B cell (primary cell): ENCODE results near the gene COL26A1. TPM values are rescaled to one million over a fixed set of nuclear protein-coding genes. Genes with fewer than 3 reads are reported as not detected.

Experiments used
- ATAC-seq: fragments of 200-7000 bp; cut with Tn5 transposase; one replicate; pipeline ENCODE4 v1.10.0; 2021; ENCODE audit warnings: low read depth, mild to moderate bottlenecking, moderate number of reproducible peaks, moderate library complexity
- CTCF ChIA-PET: fragments of 350-600 bp; sonication (Branson Sonifier 250); formaldehyde crosslinking; loops from one replicate; lab custom pipeline; 2021; ENCODE audit warnings: antibody characterized with exemption, inconsistent platforms; lab: Charles Lee
- POLR2A ChIA-PET: fragments of 350-600 bp; sonication (Branson Sonifier 250); formaldehyde crosslinking; loops from one replicate; lab custom pipeline; 2021; ENCODE audit warnings: antibody characterized with exemption; lab: Charles Lee
- DNase-seq: peaks from one replicate; pipeline ENCODE4 v3.0.0; 2013
- H2AFZ ChIP-seq: 2 replicates; pipeline ENCODE4 v1.6.1; 2012; ENCODE audit warnings: mild to moderate bottlenecking, low read depth, low read length; ENCODE audit not compliant: insufficient read depth, poor library complexity, severe bottlenecking
- H3K27ac ChIP-seq, 2 donors: 1 replicate in 1 of 2; 2 replicates in 1 of 2; pipeline ENCODE4 v1.5.1; 2012 to 2013; ENCODE audit warnings: low read length in 2 of 2, mild to moderate bottlenecking in 2 of 2, moderate library complexity in 1 of 2
- H3K27me3 ChIP-seq, 4 experiments: fragments of 200-600 bp in 1 of 4; sonication (generic) in 1 of 4; replicated peaks in 1 of 4; 1 replicate in 2 of 4; 2 replicates in 2 of 4; pipeline versions ENCODE4 v1.6.1 to v1.7.0; 2013 to 2016; ENCODE audit warnings: low read length in 3 of 4, mild to moderate bottlenecking in 2 of 4, mixed read lengths in 1 of 4, moderate library complexity in 1 of 4; ENCODE audit not compliant: insufficient read depth in 4 of 4, control insufficient read depth in 3 of 4; ENCODE audit errors: control extremely low read depth in 1 of 4
- H3K36me3 ChIP-seq, 2 experiments: replicated peaks in 1 of 2; 1 replicate in 1 of 2; 2 replicates in 1 of 2; pipeline versions ENCODE4 v1.6.1 to v1.7.1; 2013; ENCODE audit warnings: low read length in 1 of 2; ENCODE audit not compliant: insufficient read depth in 2 of 2, control insufficient read depth in 1 of 2; ENCODE audit errors: control extremely low read depth in 1 of 2, extremely low read depth in 1 of 2
- H3K4me1 ChIP-seq, 2 donors: fragments of 200-600 bp in 1 of 2; sonication (generic) in 1 of 2; 1 replicate in 1 of 2; 2 replicates in 1 of 2; pipeline versions ENCODE4 v1.5.1 to v1.6.1; 2013 to 2017; ENCODE audit warnings: low read length in 2 of 2; ENCODE audit not compliant: control insufficient read depth in 2 of 2, insufficient read depth in 2 of 2
- H3K4me2 ChIP-seq: replicated peaks from 2 replicates; pipeline ENCODE3; 2012; ENCODE audit warnings: mild to moderate bottlenecking, low read depth, low read length; ENCODE audit not compliant: poor library complexity, severe bottlenecking
- H3K4me3 ChIP-seq, 5 experiments: fragments of 200-600 bp in 1 of 5; sonication (generic) in 1 of 5; 1 replicate in 3 of 5; 2 replicates in 2 of 5; pipeline versions ENCODE4 v1.5.1 to v1.7.0; 2011 to 2016; ENCODE audit warnings: low read length in 4 of 5, mild to moderate bottlenecking in 4 of 5, low read depth in 2 of 5, control low read depth in 1 of 5, moderate library complexity in 1 of 5; ENCODE audit not compliant: insufficient read depth in 1 of 5; ENCODE audit errors: control extremely low read depth in 1 of 5, extremely low read depth in 1 of 5
- H3K79me2 ChIP-seq: fragments of 200-600 bp; sonication (generic); one replicate; pipeline ENCODE4 v1.6.0; 2016; ENCODE audit warnings: low read length; ENCODE audit not compliant: control insufficient read depth, insufficient read depth
- H3K9ac ChIP-seq: fragments of 200-600 bp; sonication (generic); 2 replicates; pipeline ENCODE4 v1.6.1; 2017; ENCODE audit warnings: mild to moderate bottlenecking, low read length, moderate library complexity
- H3K9me3 ChIP-seq, 3 donors: one replicate each; pipeline versions ENCODE4 v1.6.1 to v1.7.1; 2013; ENCODE audit warnings: low read length in 2 of 3; ENCODE audit not compliant: control insufficient read depth in 2 of 3, insufficient read depth in 1 of 3; ENCODE audit errors: control extremely low read depth in 1 of 3
- H4K20me1 ChIP-seq: 2 replicates; pipeline ENCODE4 v1.6.0; 2012; ENCODE audit warnings: mild to moderate bottlenecking, low read length; ENCODE audit not compliant: insufficient read depth, control insufficient read depth, poor library complexity, severe bottlenecking
- H3K27ac Mint-ChIP-seq: one replicate; pipeline ENCODE4 v1.8.0; 2021; ENCODE audit warnings: mixed read lengths
- H3K27me3 Mint-ChIP-seq: one replicate; pipeline ENCODE4 v1.8.0; 2021; ENCODE audit warnings: mixed read lengths
- H3K4me1 Mint-ChIP-seq: one replicate; pipeline ENCODE4 v1.8.0; 2021; ENCODE audit warnings: mixed read lengths
- H3K4me3 Mint-ChIP-seq: one replicate; pipeline ENCODE4 v1.8.0; 2021; ENCODE audit warnings: mixed read lengths
- H3K9me3 Mint-ChIP-seq: one replicate; pipeline ENCODE4 v1.8.0; 2022; ENCODE audit warnings: mixed read lengths; ENCODE audit not compliant: insufficient read depth
- CTCF ChIP-seq: fragments of 200-600 bp; IDR thresholded peaks from one replicate; pipeline ENCODE4 v1.8.0; 2022; ENCODE audit warnings: antibody characterized with exemption, mild to moderate bottlenecking
- EZH2 ChIP-seq: IDR thresholded peaks from 2 replicates; pipeline ENCODE4 v1.6.1; 2012; ENCODE audit warnings: borderline replicate concordance, low read depth, mild to moderate bottlenecking, moderate library complexity, low read length; ENCODE audit not compliant: insufficient read depth, poor library complexity, severe bottlenecking
- WGBS: methylation state at CpG from one replicate; pipeline ENCODE4 v1.1.5; 2013; ENCODE audit warnings: missing lambda C conversion rate; ENCODE audit not compliant: insufficient coverage; 5-methylcytosine and 5-hydroxymethylcytosine counted together
- intact Hi-C: fragments of 100-400 bp; cut with micrococcal nuclease; formaldehyde crosslinking; loops from one replicate; pipeline ENCODE4 v1.10.0; 2022
- polyA plus RNA-seq: library from polyadenylated mRNA; depleted of rRNA; stranded (reverse); fragments of >200 nt; gene quantifications from 2 replicates; pipeline ENCODE4 v1.2.3, GENCODE V29; 2012
- total RNA-seq, 2 donors: library from RNA; stranded (reverse); fragments of 120-200 nt in 1 of 2; gene quantifications; 1 replicate in 1 of 2; 2 replicates in 1 of 2; pipeline versions ENCODE4 v1.2.3 to v1.2.4, GENCODE V29; 2013 to 2022

Gene COL26A1
- total and polyA plus RNA-seq, 2 donors (not counting 1 experiment from before 2014, with no cell fraction given): not detected

- Histone ChIP-seq H3K4me1 (no peaks in the 10 kb centered on the region), H2AFZ (no peak overlapping the region), H3K4me2 (no peak overlapping the region), H3K27me3 (peaks cover 0 to 40% (median 4%) of the 10 kb centered on the region in 4 experiments), H3K9me3 (no peaks in the 10 kb centered on the region), H3K79me2 (no peaks in the 10 kb centered on the region), H4K20me1 (no peaks in the 10 kb centered on the region), H3K4me3 (no peak overlapping the region), H3K9ac (no peak overlapping the region), H3K27ac (no peak overlapping the region), H3K36me3 (no peaks in the 10 kb centered on the region)
- POLR2A ChIA-PET: no interaction called here
- Mint-ChIP-seq H3K4me3 (no peak overlapping the region), H3K27me3 (peaks cover 34% of the 10 kb centered on the region), H3K4me1 (no peaks in the 10 kb centered on the region), H3K27ac (no peak overlapping the region), H3K9me3 (no peaks in the 10 kb centered on the region)
- 91% methylated on average over 17 of the region's 22 CpGs for WGBS
- DNase-seq (no peak), ATAC-seq (no peak)
- TF ChIP-seq EZH2: no peak
- CTCF ChIA-PET: no interaction called here
- intact Hi-C loops: no loop called here
These were observed 73.0 kb downstream of the COL26A1 start for GRCh38 chr7:101435461-101436220.

- Histone ChIP-seq H3K4me1 (no peaks in the 10 kb centered on the region), H3K36me3 (no peaks in the 10 kb centered on the region), H3K9ac (no peak overlapping the region), H3K4me2 (no peak overlapping the region), H3K79me2 (no peaks in the 10 kb centered on the region), H4K20me1 (no peaks in the 10 kb centered on the region), H3K27ac (no peak overlapping the region), H3K4me3 (no peak overlapping the region), H2AFZ (no peak overlapping the region), H3K27me3 (peaks cover 0 to 40% (median 4%) of the 10 kb centered on the region in 4 experiments), H3K9me3 (no peaks in the 10 kb centered on the region)
- 66% methylated on average over 8 of the region's 15 CpGs for WGBS
- ChIA-PET CTCF (interaction anchor here (5.5 kb wide), 1 partner anchor 72 kb away, joined by 83 read pairs; the partner anchor contains the start of gene COL26A1), POLR2A (no interaction called here)
- ATAC-seq (no peak), DNase-seq (no peak)
- TF ChIP-seq CTCF (no peak), EZH2 (no peak)
- no peaks in the 10 kb centered on the region for H3K9me3 Mint-ChIP-seq
- peaks cover 34% of the 10 kb centered on the region for H3K27me3 Mint-ChIP-seq
- no peak overlapping the region for H3K27ac Mint-ChIP-seq
- intact Hi-C loops: no loop called here
- H3K4me1 Mint-ChIP-seq: no peaks in the 10 kb centered on the region
- H3K4me3 Mint-ChIP-seq: no peak overlapping the region
These were observed 73.6 kb downstream of the COL26A1 start for GRCh38 chr7:101436221-101436735.
